Cortex of kidney (tissue), 1 donor: ENCODE data around the gene SPATA46.
"Not testable (repeated sequence)": the region's sequence is repeated elsewhere in the genome, so short reads cannot be mapped to it uniquely, and the experiment has no call there.

Experiments used
- DNase-seq: peaks from one replicate; lab custom pipeline; 2025; lab: John Stamatoyannopoulos, UW

Gene SPATA46

DNA sequence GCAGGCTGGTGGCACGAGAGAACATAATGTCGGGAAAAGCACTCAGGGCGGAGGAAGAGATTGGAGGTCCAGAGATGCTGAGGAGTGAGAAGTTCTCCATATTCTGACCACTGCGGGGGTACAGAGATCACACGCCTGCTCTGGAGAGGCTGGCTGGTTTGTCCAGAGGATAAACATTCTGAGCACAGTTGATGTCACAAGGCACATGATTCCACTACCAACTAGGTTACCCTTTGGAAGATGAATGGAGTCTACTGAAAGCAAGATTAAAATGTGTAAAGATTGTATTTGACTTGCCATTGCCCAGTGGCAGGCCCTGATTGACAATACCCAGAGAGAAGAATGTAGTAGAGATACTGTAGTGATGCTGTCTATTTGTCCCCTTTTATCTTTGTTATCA is at the start of gene SPATA46:
SPATA46 (minus strand) TSS at position 164 of the 400 bp plus-strand sequence; CDS start at position 100, 64 bp downstream.
- DNase-seq = no peak

GRCh38 chr1:162422662-162423375 is 46.2 kb upstream of the SPATA46 start:
- DNase-seq = no peak

- no peak for DNase-seq
These were observed 44.9 kb upstream of the SPATA46 start for GRCh38 chr1:162421258-162422164.

DNA sequence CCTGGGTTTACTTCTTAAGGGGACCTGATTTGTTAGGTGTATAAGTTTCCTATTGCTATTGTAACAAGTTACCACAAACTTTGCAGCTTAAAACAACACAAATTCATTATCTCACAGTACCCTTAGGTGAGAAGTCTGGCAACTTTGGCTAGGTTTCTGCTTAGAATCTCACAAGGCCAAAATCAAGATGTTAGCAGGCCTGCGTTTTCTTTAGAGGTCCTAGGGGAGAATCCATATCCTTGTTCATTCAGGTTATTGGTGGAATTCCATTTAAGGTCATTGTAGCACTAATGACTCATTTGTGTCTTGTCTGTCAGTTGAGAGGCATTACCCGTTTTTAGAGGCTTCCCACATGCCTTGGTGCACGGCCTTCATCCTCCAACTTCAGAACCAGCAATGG is 43.5 kb upstream of the SPATA46 start:
- no peak for DNase-seq

DNA sequence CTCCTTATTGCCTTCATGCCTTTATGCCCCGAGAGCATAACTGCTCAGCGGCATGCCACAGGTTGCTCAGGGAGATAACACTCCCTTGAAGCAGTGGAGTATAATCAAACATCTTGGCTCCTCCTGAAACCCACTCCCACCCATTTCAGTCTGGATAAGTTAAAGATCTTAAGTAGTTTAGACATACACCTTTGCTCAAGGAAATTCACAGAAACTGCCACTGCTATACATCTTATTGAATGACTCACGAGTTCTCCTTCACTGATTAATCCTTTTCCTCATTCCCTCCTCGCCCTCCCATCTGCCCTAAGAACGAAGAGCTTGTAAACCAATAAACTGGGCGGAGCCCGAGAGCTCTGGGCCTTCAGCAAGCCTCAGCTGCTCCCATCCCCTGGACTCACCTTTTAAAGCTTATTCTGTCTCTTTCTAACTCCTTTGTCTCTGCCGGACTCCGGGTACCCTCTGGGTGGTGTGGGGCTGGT is 42.8 kb upstream of the SPATA46 start:
- not testable (repeated sequence) for DNase-seq

DNA sequence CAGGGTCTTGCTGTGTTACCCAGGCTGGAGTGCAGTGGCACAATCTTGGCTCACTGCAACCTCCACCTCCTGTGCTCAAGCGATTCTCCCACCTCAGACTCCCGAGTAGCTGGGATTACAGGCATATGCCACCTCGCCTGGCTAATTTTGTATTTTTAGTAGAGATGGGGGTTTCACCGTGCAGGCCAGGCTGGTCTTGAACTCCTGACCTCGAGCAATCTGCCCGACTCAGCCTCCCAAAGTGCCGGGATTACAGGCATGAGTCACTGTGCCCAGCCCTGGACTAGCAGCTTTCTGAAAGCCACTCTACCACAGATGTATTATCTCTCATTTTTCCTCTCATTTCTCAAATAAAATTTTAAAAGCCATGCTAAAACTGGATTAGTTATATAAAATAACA is 41.9 kb upstream of the SPATA46 start:
- not testable (repeated sequence) for DNase-seq

DNA sequence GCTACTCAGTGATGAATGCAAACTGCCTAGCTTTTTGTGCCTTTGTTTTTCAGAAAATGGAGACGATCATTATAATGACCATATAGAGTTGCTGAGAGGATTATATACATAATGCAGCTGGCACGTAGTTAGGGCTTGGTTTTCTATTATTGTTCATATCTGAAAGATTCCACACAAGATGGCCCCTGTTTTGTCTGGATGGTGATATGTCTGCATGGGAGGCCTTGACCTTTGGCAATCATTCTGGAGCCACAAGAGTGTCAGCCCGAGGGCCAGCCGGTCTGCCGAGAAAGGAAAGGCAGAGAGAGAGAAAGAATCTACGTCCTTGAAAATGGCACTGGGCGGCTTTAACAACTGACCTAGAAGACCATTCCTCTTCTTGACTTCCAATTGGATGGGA is 41.0 kb upstream of the SPATA46 start:
- no peak for DNase-seq

- no peak for DNase-seq
These were observed 40.3 kb upstream of the SPATA46 start for GRCh38 chr1:162416909-162417308.

DNA sequence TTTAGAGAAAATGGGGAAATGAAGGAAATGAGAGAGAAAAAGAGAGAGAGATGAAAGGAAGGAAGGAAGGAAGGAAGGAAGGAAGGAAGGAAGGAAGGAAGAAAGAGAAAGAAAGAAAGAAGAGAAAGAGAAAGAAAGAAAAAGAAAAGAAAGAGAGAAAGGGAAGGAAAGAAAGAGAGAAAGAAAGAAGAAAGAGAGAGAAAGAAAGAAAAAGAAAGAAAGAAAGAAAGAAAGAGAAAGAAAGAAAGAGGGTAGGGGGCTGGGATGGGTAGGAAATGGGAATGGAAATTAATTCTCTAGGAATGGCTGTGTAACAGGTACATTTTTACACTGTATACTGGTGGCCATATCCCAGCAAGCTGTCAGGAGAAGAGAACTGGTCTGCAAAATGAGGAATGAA is 39.6 kb upstream of the SPATA46 start:
- DNase-seq = no peak

GRCh38 chr1:162412002-162412401 is 35.3 kb upstream of the SPATA46 start, which contains the start of gene SH2D1B:
Gene SH2D1B (minus strand): TSS chr1:162412136. CDS start chr1:162412016, 120 bp downstream.
- no peak for DNase-seq

DNA sequence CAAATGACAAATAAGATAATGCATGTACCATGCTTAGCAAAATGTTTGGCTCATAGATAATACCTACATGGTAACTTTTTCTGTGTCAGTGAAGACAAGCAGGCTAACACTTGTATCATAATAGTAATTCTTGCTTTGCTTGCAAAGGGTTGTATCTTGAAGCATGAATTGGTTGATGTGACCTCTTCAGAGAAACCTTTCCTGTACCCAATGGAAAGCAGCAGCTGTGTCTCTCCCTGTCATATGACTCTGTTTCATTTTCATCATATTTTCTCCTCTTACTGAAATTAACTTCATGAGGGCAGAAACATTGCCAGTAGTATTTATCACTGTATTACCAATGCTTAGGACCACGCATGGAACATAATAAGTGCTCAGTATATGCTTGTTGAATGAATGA is 30.9 kb upstream of the SPATA46 start:
- DNase-seq = no peak

GRCh38 chr1:162406811-162407210 is 30.2 kb upstream of the SPATA46 start:
- no peak for DNase-seq

DNA sequence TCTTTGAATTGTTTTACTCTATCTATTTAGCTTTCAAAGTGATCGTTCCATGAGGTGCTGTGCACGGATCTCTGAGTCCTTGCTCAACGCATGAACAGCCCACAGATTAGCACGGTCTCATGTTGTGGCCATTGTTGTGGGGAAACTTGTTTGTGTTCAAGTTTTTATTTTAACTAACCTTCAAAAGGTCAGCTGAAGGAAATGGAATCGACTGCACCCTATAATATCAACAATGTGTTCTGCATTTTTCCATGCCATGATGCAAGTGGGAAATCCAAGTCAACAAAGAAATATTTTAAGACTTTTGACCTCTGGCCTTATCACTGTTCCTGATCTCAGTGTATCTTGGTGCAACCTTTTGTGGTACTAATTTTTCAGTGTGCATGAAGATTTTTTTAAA is 29.1 kb upstream of the SPATA46 start:
- DNase-seq = no peak

GRCh38 chr1:162404550-162405160 is 28.0 kb upstream of the SPATA46 start:
- DNase-seq = no peak

DNA sequence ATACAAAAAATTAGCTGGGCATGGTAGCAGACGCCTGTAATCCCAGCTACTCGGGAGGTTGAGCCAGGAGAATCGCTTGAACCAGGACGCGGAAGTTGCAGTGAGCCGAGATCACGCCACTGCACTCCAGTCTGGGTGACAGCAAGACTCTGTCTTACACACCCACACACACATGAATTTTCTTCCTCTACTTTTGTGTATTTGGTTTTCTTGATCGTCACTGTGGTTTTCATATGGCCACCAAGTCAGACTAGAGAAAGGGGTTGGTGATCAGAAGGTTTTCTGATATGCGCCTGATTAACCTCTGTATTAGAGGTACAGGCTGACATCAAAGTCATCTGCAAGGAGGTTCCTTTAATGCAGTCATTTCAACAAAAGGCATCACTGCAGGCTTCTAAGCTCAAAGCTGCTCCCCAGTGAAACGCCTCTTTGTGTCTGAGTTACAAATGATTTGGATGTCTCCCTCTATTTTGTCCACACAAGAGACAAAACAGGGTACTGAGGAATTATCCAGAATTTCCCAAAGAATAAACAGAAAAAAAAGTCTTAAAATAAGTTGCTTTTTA is 24.2 kb upstream of the SPATA46 start:
- DNase-seq = no peak

- DNase-seq = no peak
These were observed 22.4 kb upstream of the SPATA46 start for GRCh38 chr1:162398999-162399580.

- no peak for DNase-seq
These were observed 21.4 kb upstream of the SPATA46 start for GRCh38 chr1:162397943-162398560.

DNA sequence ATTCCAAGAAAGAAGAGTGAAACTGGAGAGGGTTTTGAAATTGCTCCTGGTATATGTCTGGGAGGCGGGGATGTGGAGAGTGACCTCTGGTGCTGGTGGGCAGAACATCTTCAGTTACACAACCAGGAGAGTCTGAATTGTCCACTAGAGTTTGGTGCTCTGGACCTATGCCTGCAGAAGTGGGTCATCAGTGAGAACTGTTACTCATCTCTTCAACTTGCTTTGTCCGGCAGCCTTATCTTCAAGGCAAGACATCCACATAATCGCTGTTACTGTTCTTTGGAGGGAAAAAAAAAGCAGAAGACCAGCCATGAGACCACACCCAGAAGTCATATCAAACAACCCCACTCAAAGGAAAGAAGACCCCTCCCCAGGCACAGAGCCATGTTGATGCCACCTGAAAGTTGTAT is 20.4 kb upstream of the SPATA46 start:
- DNase-seq = no peak

DNA sequence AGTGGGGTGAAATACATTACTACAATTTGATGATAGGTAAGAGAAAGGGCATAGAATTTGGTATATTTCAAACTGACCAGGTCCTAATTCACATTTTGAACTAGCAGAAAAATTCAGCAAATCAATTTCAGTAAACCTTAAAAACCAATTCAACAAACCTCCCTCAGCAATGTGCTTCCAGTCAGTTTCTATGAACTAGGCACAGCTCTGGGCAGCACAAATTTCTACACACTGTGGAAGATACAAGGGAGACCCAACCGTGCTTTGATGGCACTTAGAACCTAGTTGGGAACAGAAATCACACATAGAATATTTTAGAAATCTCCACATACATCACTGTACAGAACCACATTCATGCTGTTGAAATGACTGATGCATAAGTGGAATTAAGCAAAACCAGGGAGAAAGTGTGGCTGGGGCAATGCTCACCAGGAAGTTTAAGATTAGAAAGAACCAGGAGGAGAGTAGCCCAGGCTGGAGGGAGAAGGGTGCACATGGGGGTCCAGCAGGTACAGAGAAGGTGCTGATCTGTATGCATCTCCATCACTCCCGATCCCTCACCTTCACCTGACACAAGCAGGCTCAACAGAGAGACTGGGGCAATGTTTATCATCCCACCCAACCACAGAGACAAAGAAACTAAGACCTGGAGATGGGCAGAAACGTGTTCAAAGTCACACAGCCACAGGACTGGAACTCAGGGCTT is 19.7 kb upstream of the SPATA46 start:
- no peak for DNase-seq

GRCh38 chr1:162391790-162392563 is 15.3 kb upstream of the SPATA46 start:
- no peak for DNase-seq
